ENCODE measurements around the gene IGSF9B.

The IGSF9B gene

GRCh38 chr11:133940034-133940433 is 16.7 kb downstream of the IGSF9B start:
- no peak for DNase-seq (ENCODE audit: low read depth in 2 of 3, low spot score in 1 of 3)

GRCh38 chr11:133939558-133939957 is 17.2 kb downstream of the IGSF9B start:
- DNase-seq (ENCODE audit: low read depth in 2 of 3, low spot score in 1 of 3): no peak

- no peak for DNase-seq (ENCODE audit: low read depth in 2 of 3, low spot score in 1 of 3)
Observed at GRCh38 chr11:133938166-133938565, 18.6 kb downstream of the IGSF9B start.

GRCh38 chr11:133937468-133937867 is 19.3 kb downstream of the IGSF9B start:
- no peak for DNase-seq (ENCODE audit: low read depth in 2 of 3, low spot score in 1 of 3)

- no peak for DNase-seq (ENCODE audit: low read depth in 2 of 3, low spot score in 1 of 3)
Observed at GRCh38 chr11:133937015-133937414, 19.8 kb downstream of the IGSF9B start.

GRCh38 chr11:133936592-133936991 is 20.2 kb downstream of the IGSF9B start:
- no peak for DNase-seq (ENCODE audit: low read depth in 2 of 3, low spot score in 1 of 3)

- DNase-seq (ENCODE audit: low read depth in 2 of 3, low spot score in 1 of 3): no peak
Observed at GRCh38 chr11:133936136-133936535, 20.6 kb downstream of the IGSF9B start.

- no peak for DNase-seq (ENCODE audit: low read depth in 2 of 3, low spot score in 1 of 3)
Observed at GRCh38 chr11:133935551-133935910, 21.2 kb downstream of the IGSF9B start.

GRCh38 chr11:133934599-133935550 is 21.9 kb downstream of the IGSF9B start:
- DNase-seq (ENCODE audit: low read depth in 2 of 3, low spot score in 1 of 3): peak in 1 of 3 donors; percentile 26

- DNase-seq (ENCODE audit: low read depth in 2 of 3, low spot score in 1 of 3): no peak
Observed at GRCh38 chr11:133934096-133934495, 22.7 kb downstream of the IGSF9B start.

- DNase-seq (ENCODE audit: low read depth in 2 of 3, low spot score in 1 of 3): no peak
Observed at GRCh38 chr11:133931449-133932060, 25.2 kb downstream of the IGSF9B start.

GRCh38 chr11:133930767-133931448 is 25.9 kb downstream of the IGSF9B start:
- DNase-seq (ENCODE audit: low read depth in 2 of 3, low spot score in 1 of 3): no peak

GRCh38 chr11:133930053-133930766 is 26.6 kb downstream of the IGSF9B start:
- DNase-seq (ENCODE audit: low read depth in 2 of 3, low spot score in 1 of 3): no peak

- no peak for DNase-seq (ENCODE audit: low read depth in 2 of 3, low spot score in 1 of 3)
Observed at GRCh38 chr11:133929401-133930052, 27.2 kb downstream of the IGSF9B start.

- peak; percentile 50 to 66 (median 59) for DNase-seq (ENCODE audit: low read depth in 2 of 3, low spot score in 1 of 3)
Observed at GRCh38 chr11:133928628-133929059, 28.1 kb downstream of the IGSF9B start.

- peak; percentile 58 to 64 (median 61) for DNase-seq (ENCODE audit: low read depth in 2 of 3, low spot score in 1 of 3)
Observed at GRCh38 chr11:133927690-133928627, 28.8 kb downstream of the IGSF9B start.

GRCh38 chr11:133926466-133927246 is 30.1 kb downstream of the IGSF9B start:
- no peak for DNase-seq (ENCODE audit: low read depth in 2 of 3, low spot score in 1 of 3)

GRCh38 chr11:133925756-133926155 is 31.0 kb downstream of the IGSF9B start:
- no peak for DNase-seq (ENCODE audit: low read depth in 2 of 3, low spot score in 1 of 3)

GRCh38 chr11:133924661-133925060 is 32.1 kb downstream of the IGSF9B start:
- no peak for DNase-seq (ENCODE audit: low read depth in 2 of 3, low spot score in 1 of 3)
